H1 (cell line): ENCODE measurements around the gene MT1G. TPM values are rescaled to one million over a fixed set of nuclear protein-coding genes. Genes with fewer than 3 reads are reported as not detected.

Source experiments
- CTCF ChIA-PET: fragments of 300-600 bp; sonication (Branson Sonifier 250); formaldehyde crosslinking; loops from one replicate; lab custom pipeline; 2021; ENCODE audit not compliant: partially characterized antibody; lab: Charles Lee
- POLR2A ChIA-PET: fragments of 300-600 bp; sonication (Branson Sonifier 250); formaldehyde crosslinking; loops from one replicate; lab custom pipeline; 2021; ENCODE audit warnings: inconsistent platforms; ENCODE audit not compliant: partially characterized antibody; lab: Charles Lee
- DNase-seq, 2 experiments: peaks; one replicate each; pipeline versions ENCODE4 v3.0.0 to v3.0.0-alpha.2; 2010 to 2022; ENCODE audit warnings: low spot score in 2 of 2, low read depth in 1 of 2, mixed read lengths in 1 of 2
- FAIRE-seq: peaks from 2 replicates; lab custom pipeline; 2011; peaks lifted over from hg19 to GRCh38; lab: Jason Lieb, UNC
- H2AFZ ChIP-seq: 2 replicates; pipeline ENCODE4 v1.8.1; 2012; ENCODE audit warnings: low read length, inconsistent platforms
- H2AK5ac ChIP-seq: 2 replicates; pipeline ENCODE4 v1.6.1; 2013; ENCODE audit warnings: low read depth, low read length
- H2BK120ac ChIP-seq: replicated peaks from 2 replicates; pipeline ENCODE3; 2013; ENCODE audit warnings: low read depth, low read length, inconsistent platforms
- H2BK12ac ChIP-seq: 2 replicates; pipeline ENCODE4 v1.6.1; 2013; ENCODE audit warnings: low read depth, low read length
- H2BK15ac ChIP-seq: 2 replicates; pipeline ENCODE4 v1.6.1; 2013; ENCODE audit warnings: low read length
- H2BK20ac ChIP-seq: 2 replicates; pipeline ENCODE4 v1.6.1; 2013; ENCODE audit warnings: low read length
- H2BK5ac ChIP-seq: 2 replicates; pipeline ENCODE4 v1.6.1; 2013; ENCODE audit warnings: low read depth, low read length
- H3K14ac ChIP-seq: 2 replicates; pipeline ENCODE4 v1.6.1; 2013; ENCODE audit warnings: inconsistent platforms; ENCODE audit not compliant: insufficient read length
- H3K18ac ChIP-seq: 2 replicates; pipeline ENCODE4 v1.6.1; 2013; ENCODE audit warnings: low read length; ENCODE audit errors: extremely low read depth
- H3K23ac ChIP-seq: 2 replicates; pipeline ENCODE4 v1.6.1; 2013; ENCODE audit warnings: inconsistent platforms; ENCODE audit not compliant: insufficient read length
- H3K23me2 ChIP-seq: 2 replicates; pipeline ENCODE4 v1.6.1; 2013; ENCODE audit warnings: low read depth, low read length
- H3K27ac ChIP-seq: 2 replicates; pipeline ENCODE4 v1.6.1; 2011; ENCODE audit warnings: low read depth, low read length, inconsistent platforms
- H3K27me3 ChIP-seq, 4 experiments: replicated peaks in 1 of 4; 1 replicate in 1 of 4; 2 replicates in 3 of 4; pipeline versions ENCODE4 v1.6.1 to v1.8.1; 2011 to 2013; ENCODE audit warnings: low read length in 3 of 4, mild to moderate bottlenecking in 3 of 4, inconsistent platforms in 2 of 4, mixed read lengths in 2 of 4, moderate library complexity in 1 of 4; ENCODE audit not compliant: control insufficient read depth in 3 of 4, insufficient read depth in 3 of 4; ENCODE audit errors: extremely low read depth in 1 of 4
- H3K36me3 ChIP-seq, 4 experiments: 2 replicates each; pipeline versions ENCODE4 v1.6.1 to v1.8.1; 2011 to 2013; ENCODE audit warnings: mild to moderate bottlenecking in 4 of 4, low read length in 3 of 4, moderate library complexity in 2 of 4, control low read depth in 1 of 4, inconsistent platforms in 1 of 4; ENCODE audit not compliant: insufficient read depth in 4 of 4, control insufficient read depth in 2 of 4
- H3K4ac ChIP-seq: replicated peaks from 2 replicates; pipeline ENCODE3; 2013; ENCODE audit warnings: low read length, low read depth, mixed read lengths, inconsistent platforms; ENCODE audit not compliant: insufficient read length
- H3K4me1 ChIP-seq, 4 experiments: replicated peaks in 1 of 4; 1 replicate in 1 of 4; 2 replicates in 3 of 4; pipeline versions ENCODE4 v1.6.1 to v1.8.1; 2011 to 2013; ENCODE audit warnings: low read length in 3 of 4, inconsistent platforms in 2 of 4, mixed read lengths in 1 of 4; ENCODE audit not compliant: insufficient read depth in 4 of 4, control insufficient read depth in 3 of 4
- H3K4me2 ChIP-seq, 2 experiments: 2 replicates each; pipeline versions ENCODE4 v1.6.1 to v1.8.1; 2011 to 2013; ENCODE audit warnings: low read depth in 2 of 2, low read length in 2 of 2, control low read depth in 1 of 2, inconsistent platforms in 1 of 2, mild to moderate bottlenecking in 1 of 2; ENCODE audit not compliant: insufficient read depth in 1 of 2
- H3K4me3 ChIP-seq, 4 experiments: fragments of 200-600, 300-600 bp in 1 of 4; sonication (generic), shearing (Covaris generic), sonication (Bioruptor Twin) in 1 of 4; 2 replicates each; pipeline versions ENCODE4 v1.5.1 to v1.8.1; 2011 to 2016; ENCODE audit warnings: low read length in 4 of 4, low read depth in 3 of 4, control low read depth in 2 of 4, inconsistent platforms in 2 of 4, mild to moderate bottlenecking in 2 of 4, mixed read lengths in 1 of 4, moderate library complexity in 1 of 4; ENCODE audit not compliant: insufficient read depth in 2 of 4; ENCODE audit errors: extremely low read depth in 1 of 4
- H3K56ac ChIP-seq: replicated peaks from 2 replicates; pipeline ENCODE3; 2013; ENCODE audit warnings: low read depth, mild to moderate bottlenecking, mixed read lengths, low read length, inconsistent platforms; ENCODE audit not compliant: insufficient read length
- H3K79me1 ChIP-seq: 2 replicates; pipeline ENCODE4 v1.6.1; 2013; ENCODE audit warnings: low read depth, low read length, control low read depth
- H3K79me2 ChIP-seq, 2 experiments: 2 replicates each; pipeline versions ENCODE4 v1.6.1 to v1.8.1; 2012 to 2013; ENCODE audit warnings: low read length in 2 of 2, mild to moderate bottlenecking in 2 of 2, inconsistent platforms in 1 of 2; ENCODE audit not compliant: insufficient read depth in 2 of 2, control insufficient read depth in 1 of 2
- H3K9ac ChIP-seq, 4 experiments: replicated peaks in 1 of 4; 1 replicate in 1 of 4; 2 replicates in 3 of 4; pipeline versions ENCODE4 v1.6.1 to v1.8.1; 2011 to 2013; ENCODE audit warnings: low read depth in 3 of 4, low read length in 3 of 4, control low read depth in 2 of 4, mild to moderate bottlenecking in 2 of 4, moderate library complexity in 2 of 4, inconsistent platforms in 1 of 4; ENCODE audit errors: extremely low read depth in 1 of 4
- H3K9me3 ChIP-seq, 2 experiments: 2 replicates each; pipeline versions ENCODE4 v1.6.1 to v1.8.1; 2012 to 2013; ENCODE audit warnings: mild to moderate bottlenecking in 2 of 2, moderate library complexity in 2 of 2, control low read depth in 1 of 2, inconsistent platforms in 1 of 2, low read depth in 1 of 2, low read length in 1 of 2, mixed read lengths in 1 of 2; ENCODE audit not compliant: insufficient read depth in 2 of 2
- H4K20me1 ChIP-seq, 2 experiments: replicated peaks in 1 of 2; 2 replicates each; pipeline versions ENCODE3 to v1.8.1; 2011 to 2013; ENCODE audit warnings: inconsistent platforms in 2 of 2, low read length in 2 of 2, mild to moderate bottlenecking in 1 of 2; ENCODE audit not compliant: insufficient read depth in 2 of 2, control insufficient read depth in 1 of 2
- H4K5ac ChIP-seq: 2 replicates; pipeline ENCODE4 v1.6.1; 2013; ENCODE audit warnings: low read length, low read depth, mixed read lengths, inconsistent platforms; ENCODE audit not compliant: insufficient read length
- H4K8ac ChIP-seq: 2 replicates; pipeline ENCODE4 v1.8.0; 2013; ENCODE audit warnings: mild to moderate bottlenecking, moderate library complexity, low read length, inconsistent platforms; ENCODE audit not compliant: insufficient read depth; ENCODE audit errors: extremely low read depth
- H4K91ac ChIP-seq: replicated peaks from 2 replicates; pipeline ENCODE3; 2013; ENCODE audit warnings: low read length, mixed read lengths, inconsistent platforms; ENCODE audit not compliant: insufficient read length
- BCL11A ChIP-seq, 2 experiments: IDR thresholded peaks; one replicate each; pipeline ENCODE4 v1.6.1; 2011; ENCODE audit warnings: low read depth in 2 of 2, low read length in 2 of 2, mild to moderate bottlenecking in 2 of 2
- CEBPB ChIP-seq: IDR thresholded peaks from 2 replicates; pipeline ENCODE4 v1.6.1; 2012; ENCODE audit warnings: low read depth, low read length
- CHD2 ChIP-seq: IDR thresholded peaks from 2 replicates; pipeline ENCODE4 v1.6.1; 2012; ENCODE audit warnings: low read length, improper control_type of control experiment
- EGR1 ChIP-seq: IDR thresholded peaks from 2 replicates; pipeline ENCODE4 v1.6.1; 2011; ENCODE audit warnings: low read depth, low read length, borderline replicate concordance
- GABPA ChIP-seq: IDR thresholded peaks from 2 replicates; pipeline ENCODE4 v1.6.1; 2011; ENCODE audit warnings: mild to moderate bottlenecking, low read length, moderate library complexity, borderline replicate concordance; ENCODE audit not compliant: insufficient read depth
- KDM1A ChIP-seq: fragments of 200-600, 300-600 bp; sonication (generic); IDR thresholded peaks from 2 replicates; pipeline ENCODE4 v1.7.1; 2016; ENCODE audit warnings: mild to moderate bottlenecking, low read length, borderline replicate concordance
- RAD21 ChIP-seq, 2 experiments: IDR thresholded peaks in 1 of 2; conservative IDR thresholded peaks in 1 of 2; 2 replicates each; pipeline ENCODE4 v1.6.1; 2011; ENCODE audit warnings: low read depth in 2 of 2, low read length in 2 of 2, improper control_type of control experiment in 1 of 2, inconsistent platforms in 1 of 2, mild to moderate bottlenecking in 1 of 2, moderate library complexity in 1 of 2
- SIRT6 ChIP-seq: IDR thresholded peaks from one replicate; pipeline ENCODE4 v1.7.1; 2012; ENCODE audit warnings: low read length, inconsistent platforms
- YY1 ChIP-seq: IDR thresholded peaks from 2 replicates; pipeline ENCODE4 v1.6.1; 2011; ENCODE audit warnings: low read depth, mild to moderate bottlenecking, low read length
- WGBS, 2 experiments: shearing (Covaris generic) in 1 of 2; methylation state at CpG; one replicate each; pipeline versions ENCODE4 v1.1.6 to v1.1.7; 2013 to 2015; ENCODE audit warnings: low lambda C conversion rate in 2 of 2, mixed read lengths in 2 of 2, inconsistent platforms in 1 of 2, low coverage in 1 of 2, missing lambda C conversion rate in 1 of 2; ENCODE audit not compliant: insufficient replicate concordance in 2 of 2, insufficient coverage in 1 of 2, insufficient read length in 1 of 2; ENCODE audit errors: extremely low coverage in 1 of 2, missing lambda C conversion rate in 1 of 2; 5-methylcytosine and 5-hydroxymethylcytosine counted together
- polyA plus RNA-seq, 7 experiments: library from polyadenylated mRNA; depleted of rRNA in 3 of 7; stranded (reverse) in 5 of 7; unstranded in 2 of 7; fragments of >200 nt in 5 of 7; fragments of 200-250 nt in 2 of 7; gene quantifications; 1 replicate in 5 of 7; 2 replicates in 1 of 7; 4 replicates in 1 of 7; pipeline versions ENCODE4 v1.2.1 to v1.2.3, GENCODE V29; 2011 to 2013; ENCODE audit warnings: missing spikeins in 2 of 7, mixed read lengths in 2 of 7
- total RNA-seq: library from RNA; stranded (reverse); fragmentation: NEBNext Ultra II Directional; extraction: Animal tissue kit (Norgen Biotek cat#: 25700); gene quantifications from 2 replicates; pipeline ENCODE4 v1.2.1, GENCODE V29; 2021
- TF ChIP-seq, protein P1 (sequence below), 3 experiments: IDR thresholded peaks; 1 replicate in 2 of 3; 2 replicates in 1 of 3; pipeline versions ENCODE4 v1.5.1 to v1.6.1; 2011; ENCODE audit warnings: low read length in 3 of 3, mild to moderate bottlenecking in 3 of 3, inconsistent platforms in 2 of 3, low read depth in 1 of 3, moderate library complexity in 1 of 3; ENCODE audit not compliant: insufficient read depth in 1 of 3; ENCODE audit errors: control extremely low read depth in 1 of 3

Gene MT1G
- total and polyA plus RNA-seq, 2 of the 8 experiments (the other 6 are each of a cell fraction or from before 2014, with no cell fraction given): 17.7 to 515 TPM

GRCh38 chr16:56679078-56679730 is 11.3 kb upstream of the MT1G start:
- Histone ChIP-seq H3K27ac (no peak overlapping the region), H4K91ac (no peak overlapping the region), H2BK20ac (no peak overlapping the region), H3K79me1 (no peaks in the 10 kb centered on the region; the same call in 1 of the 2 replicates), H2BK15ac (no peak overlapping the region), H3K4ac (no peak overlapping the region), H2AK5ac (no peak overlapping the region), H2BK5ac (no peak overlapping the region), H3K18ac (no peak overlapping the region), H3K4me1 (peaks cover 0 to 32% (median 12%) of the 10 kb centered on the region in 4 experiments; a peak in 6 of 7 replicates), H2BK120ac (no peak overlapping the region), H2BK12ac (no peak overlapping the region), H2AFZ (no peak overlapping the region), H3K4me3 (no peak overlapping the region), H3K23me2 (peaks cover 10% of the 10 kb centered on the region), H4K5ac (no peak overlapping the region), H4K8ac (no peak overlapping the region), H3K23ac (no peak overlapping the region), H3K9ac (no peak overlapping the region), H3K79me2 (no peaks in the 10 kb centered on the region), H3K14ac (no peak overlapping the region), H3K27me3 (peaks cover 0 to 61% (median 34%) of the 10 kb centered on the region in 4 experiments; a peak in 5 of 7 replicates), H3K36me3 (peaks cover 0 to 3% (median 0%) of the 10 kb centered on the region in 4 experiments; a peak in 1 of 8 replicates), H3K4me2 (no peak overlapping the region), H3K9me3 (no peaks in the 10 kb centered on the region), H3K56ac (no peak overlapping the region), H4K20me1 (peaks cover 0 to 1% of the 10 kb centered on the region in 2 experiments)
- FAIRE-seq (no peak), DNase-seq (no peak)
- CTCF ChIA-PET: interaction anchor here (0.6 to 6.0 kb wide), 6 partner anchors 9 to 989 kb away, joined by 3 to 57 read pairs (median 6); partner anchors contain the start of gene MT1H
- WGBS, 2 experiments: 83% methylated on average over 3 of the region's 3 CpGs; no CpG with 5 or more reads in 1 of the 2 experiments
- POLR2A ChIA-PET: interaction anchor here (1.0 to 12.9 kb wide), 3 partner anchors 11 to 54 kb away, joined by 4 to 205 read pairs (median 6); partner anchors contain the start of genes MT1E, MT1G and MT1H
- TF ChIP-seq BCL11A (IDR thresholded peaks at IDR 0.05; ENCODE audit: low read depth in 2 of 2, low read length in 2 of 2) (no peak), EGR1 (no peak), YY1 (no peak), CHD2 (no peak), SIRT6 (no peak), CEBPB (no peak), GABPA (no peak), RAD21 (IDR thresholded peaks at IDR 0.05 in 1 of 2, conservative IDR thresholded peaks at IDR 0.05 in 1 of 2; ENCODE audit: low read depth in 2 of 2, low read length in 2 of 2) (no peak), KDM1A (no peak)
- TF ChIP-seq, protein P1, sequence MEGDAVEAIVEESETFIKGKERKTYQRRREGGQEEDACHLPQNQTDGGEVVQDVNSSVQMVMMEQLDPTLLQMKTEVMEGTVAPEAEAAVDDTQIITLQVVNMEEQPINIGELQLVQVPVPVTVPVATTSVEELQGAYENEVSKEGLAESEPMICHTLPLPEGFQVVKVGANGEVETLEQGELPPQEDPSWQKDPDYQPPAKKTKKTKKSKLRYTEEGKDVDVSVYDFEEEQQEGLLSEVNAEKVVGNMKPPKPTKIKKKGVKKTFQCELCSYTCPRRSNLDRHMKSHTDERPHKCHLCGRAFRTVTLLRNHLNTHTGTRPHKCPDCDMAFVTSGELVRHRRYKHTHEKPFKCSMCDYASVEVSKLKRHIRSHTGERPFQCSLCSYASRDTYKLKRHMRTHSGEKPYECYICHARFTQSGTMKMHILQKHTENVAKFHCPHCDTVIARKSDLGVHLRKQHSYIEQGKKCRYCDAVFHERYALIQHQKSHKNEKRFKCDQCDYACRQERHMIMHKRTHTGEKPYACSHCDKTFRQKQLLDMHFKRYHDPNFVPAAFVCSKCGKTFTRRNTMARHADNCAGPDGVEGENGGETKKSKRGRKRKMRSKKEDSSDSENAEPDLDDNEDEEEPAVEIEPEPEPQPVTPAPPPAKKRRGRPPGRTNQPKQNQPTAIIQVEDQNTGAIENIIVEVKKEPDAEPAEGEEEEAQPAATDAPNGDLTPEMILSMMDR (IDR thresholded peaks at IDR 0.05; ENCODE audit: control extremely low read depth in 1 of 3, insufficient read depth in 1 of 3, low read depth in 1 of 3, low read length in 3 of 3): no peak
